GM21825 (cell line): Measurements from ENCODE around the gene KPNA3.
"Not testable (repeated sequence)": the region's sequence is repeated elsewhere in the genome, so short reads cannot be mapped to it uniquely, and the experiment has no call there.

ENCODE experiments used
- ATAC-seq: cut with Tn5 transposase; IDR thresholded peaks from one replicate; pipeline ENCODE4 v1.9.1; 2021; ENCODE audit warnings: mild to moderate bottlenecking, moderate library complexity; ENCODE audit not compliant: unreplicated experiment

Gene KPNA3

GRCh38 chr13:49810567-49811526 is 18.4 kb upstream of the KPNA3 start:
- no peak for ATAC-seq

DNA sequence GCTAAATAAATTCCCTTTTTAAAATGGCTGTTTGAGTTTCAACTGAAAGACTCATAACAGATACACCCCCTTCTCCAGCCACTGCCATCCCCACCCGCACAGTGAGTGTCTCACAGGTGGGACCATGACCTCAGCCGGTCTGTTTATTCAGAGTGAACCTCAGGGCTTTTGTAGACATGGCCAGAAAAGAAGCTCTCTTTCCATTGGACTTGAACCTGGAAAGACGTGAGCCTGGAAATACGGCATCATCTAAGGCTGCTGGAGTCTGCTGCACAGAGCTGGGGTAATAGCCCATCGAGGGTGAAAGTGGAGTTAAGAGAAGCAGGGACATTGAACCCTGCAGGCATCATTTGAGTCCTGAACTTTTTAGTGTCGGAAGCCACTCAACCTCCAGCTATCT is 15.2 kb upstream of the KPNA3 start:
- no peak for ATAC-seq

DNA sequence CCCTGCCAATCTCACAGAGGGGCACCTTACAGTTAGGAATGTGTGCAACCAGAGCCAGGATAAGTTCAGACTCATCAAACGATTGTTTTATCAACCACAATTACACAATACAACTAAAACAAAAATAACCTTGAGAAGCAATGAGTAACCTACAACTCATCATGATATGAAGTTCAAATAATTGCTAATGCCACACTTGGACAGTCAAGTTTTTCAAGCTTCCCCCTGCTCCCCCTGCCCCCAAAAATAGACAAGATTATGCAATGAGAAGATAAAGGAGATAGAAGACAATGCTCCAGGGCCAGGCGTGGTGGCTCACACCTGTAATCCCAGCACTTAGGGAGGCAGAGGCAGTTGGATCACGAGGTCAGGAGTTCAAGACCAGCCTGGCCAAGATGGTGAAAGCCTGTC is 13.6 kb upstream of the KPNA3 start:
- ATAC-seq = no peak

DNA sequence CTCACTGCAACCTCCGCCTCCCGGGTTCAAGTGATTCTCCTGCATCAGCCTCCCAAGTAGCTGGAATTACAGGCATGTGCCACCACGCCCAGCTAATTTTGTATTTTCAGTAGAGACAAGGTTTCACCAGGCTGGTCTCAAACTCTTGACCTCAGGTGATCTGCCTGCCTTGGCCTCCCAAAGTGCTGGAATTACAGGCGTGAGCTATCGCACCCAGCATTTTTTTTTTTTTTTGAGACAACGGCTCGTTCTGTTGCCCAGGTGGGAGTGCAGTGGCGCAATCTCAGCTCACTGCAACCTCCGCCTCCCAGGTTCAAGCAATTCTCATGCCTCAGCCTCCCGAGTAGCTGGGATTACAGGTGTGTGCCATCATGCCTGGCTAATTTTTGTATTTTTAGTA is 10.6 kb upstream of the KPNA3 start:
- ATAC-seq = not testable (repeated sequence)

- no peak for ATAC-seq
These were observed 9.9 kb upstream of the KPNA3 start for GRCh38 chr13:49802426-49802825.

DNA sequence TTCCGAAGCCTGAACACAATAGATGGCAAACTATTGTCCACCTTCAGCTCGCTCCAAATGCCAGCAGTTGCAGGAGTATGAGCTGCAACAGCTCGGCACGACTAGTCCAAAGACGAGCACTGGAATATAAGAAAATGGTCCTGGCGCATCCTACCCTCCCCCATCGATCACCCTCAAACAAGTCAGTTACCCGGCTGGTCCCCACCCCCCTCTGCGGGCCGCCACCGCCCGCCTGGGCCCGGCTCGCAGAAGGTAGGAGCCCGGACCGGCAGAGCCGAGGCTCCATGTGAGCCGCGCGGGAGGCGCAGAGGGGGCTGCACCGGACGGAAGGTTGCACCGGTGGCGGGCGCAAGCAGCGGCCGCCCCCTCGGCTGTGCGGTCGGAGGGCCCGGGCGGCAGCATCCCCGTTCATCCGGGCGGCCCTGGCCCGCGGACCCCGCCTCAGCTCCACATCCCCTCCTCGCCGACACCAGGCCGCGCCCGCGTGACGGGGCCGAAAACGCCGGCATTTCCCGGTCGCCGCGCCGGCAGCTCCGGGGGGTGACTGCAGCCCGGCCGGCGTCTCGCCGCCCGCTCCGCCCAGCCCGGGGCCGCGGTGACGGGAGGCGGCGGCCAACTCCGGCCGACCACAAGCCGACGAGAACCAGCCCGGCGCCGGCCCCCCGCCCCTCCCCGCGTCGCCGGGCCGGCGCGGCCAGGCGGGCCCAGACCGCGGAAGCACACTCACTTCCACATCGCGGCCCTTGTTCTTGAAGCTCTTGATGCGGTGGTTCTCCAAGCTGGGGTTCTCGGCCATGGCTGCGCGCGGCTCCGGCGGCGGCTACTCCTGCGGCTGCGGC is 552 bp downstream of the KPNA3 start:
- ATAC-seq = peak; percentile 20

DNA sequence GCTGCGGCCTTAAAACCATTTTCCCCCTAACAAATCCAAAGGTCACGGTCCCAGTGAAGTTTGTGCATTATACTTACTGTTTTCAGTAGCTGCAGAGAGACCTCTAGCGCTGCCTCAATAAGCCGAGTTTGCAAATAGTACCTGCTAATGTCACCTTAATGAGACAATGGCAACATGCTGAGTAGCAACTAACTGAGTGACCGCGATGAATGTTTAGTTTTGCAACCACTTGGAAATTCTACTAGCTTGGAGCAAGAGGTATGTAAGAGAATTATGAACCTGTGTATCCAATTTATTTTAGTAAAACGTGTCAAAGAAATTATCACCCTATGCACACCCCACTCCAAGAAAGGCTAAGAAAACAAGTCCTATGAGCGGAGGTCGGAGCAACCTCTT is 1.2 kb downstream of the KPNA3 start:
- ATAC-seq = no peak

DNA sequence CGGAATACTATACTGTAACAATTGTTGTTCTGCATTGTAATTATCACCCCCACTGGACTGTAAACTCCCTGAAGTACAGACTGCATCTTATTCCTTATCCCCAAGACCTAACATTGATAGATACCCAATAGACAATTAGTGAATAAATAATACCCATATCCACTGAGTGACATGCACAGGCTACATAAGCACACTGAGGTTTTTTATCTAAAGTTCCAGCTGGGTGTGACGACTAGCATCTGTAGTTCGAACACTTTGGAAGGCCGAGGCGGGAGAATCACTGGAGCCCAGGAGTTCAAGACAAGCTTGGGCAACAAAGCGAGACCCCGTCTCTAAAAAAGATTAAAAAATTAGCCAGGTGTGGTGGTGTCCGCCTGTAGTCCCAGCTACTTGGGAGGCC is 2.5 kb downstream of the KPNA3 start:
- ATAC-seq = no peak

GRCh38 chr13:49786401-49787008 is 6.0 kb downstream of the KPNA3 start:
- no peak for ATAC-seq

DNA sequence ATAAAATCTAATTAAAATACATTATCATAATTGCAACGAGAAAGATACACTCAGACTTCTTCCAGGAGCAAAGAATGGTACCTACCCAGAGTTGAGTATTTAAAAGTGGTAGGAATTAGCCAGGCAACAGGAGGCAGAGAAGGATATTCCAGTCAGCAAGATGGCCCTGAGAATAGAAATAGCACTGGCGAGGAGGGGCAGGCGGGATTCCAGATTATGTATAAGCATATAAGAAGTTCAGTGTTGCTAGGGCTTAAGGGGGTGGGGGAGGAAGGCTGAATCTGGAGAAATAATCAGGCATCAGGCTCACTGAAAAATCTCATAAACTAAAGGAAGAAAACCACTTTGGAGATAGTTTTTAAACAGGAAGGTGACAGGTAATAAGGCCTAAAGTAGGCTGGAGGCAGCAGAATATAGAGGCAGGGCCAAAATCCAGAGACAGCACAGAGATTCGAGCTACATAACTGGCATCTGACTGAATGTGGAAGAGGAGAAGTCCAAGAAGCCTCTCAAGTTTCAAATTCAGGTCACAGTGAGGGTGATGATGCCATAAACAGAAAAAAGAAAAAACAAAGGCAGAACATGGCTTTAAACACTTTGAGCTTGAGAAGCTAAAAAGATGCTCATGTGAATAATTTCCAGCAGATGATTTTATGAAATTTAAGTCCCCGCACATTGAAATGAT is 7.5 kb downstream of the KPNA3 start:
- no peak for ATAC-seq

DNA sequence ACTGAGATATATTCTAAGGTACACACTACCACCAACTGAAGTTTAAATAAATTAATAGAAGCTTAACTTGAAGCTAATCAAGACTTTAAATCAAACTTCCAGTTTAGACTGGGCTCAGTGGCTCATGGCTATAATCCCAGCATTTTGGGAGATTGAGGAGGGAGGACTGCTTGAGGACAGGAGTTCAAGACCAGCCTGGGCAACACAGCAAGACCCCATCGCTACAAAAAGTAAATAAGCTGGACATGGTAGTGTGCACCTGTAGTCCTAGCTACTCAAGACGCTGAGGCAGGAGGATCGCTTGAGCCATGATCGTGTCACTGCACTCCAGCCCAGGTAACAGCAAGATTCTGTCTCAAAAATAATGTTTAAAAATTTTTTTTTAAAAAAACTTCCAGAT is 8.6 kb downstream of the KPNA3 start:
- ATAC-seq = no peak

GRCh38 chr13:49782784-49783183 is 9.7 kb downstream of the KPNA3 start:
- ATAC-seq = no peak

DNA sequence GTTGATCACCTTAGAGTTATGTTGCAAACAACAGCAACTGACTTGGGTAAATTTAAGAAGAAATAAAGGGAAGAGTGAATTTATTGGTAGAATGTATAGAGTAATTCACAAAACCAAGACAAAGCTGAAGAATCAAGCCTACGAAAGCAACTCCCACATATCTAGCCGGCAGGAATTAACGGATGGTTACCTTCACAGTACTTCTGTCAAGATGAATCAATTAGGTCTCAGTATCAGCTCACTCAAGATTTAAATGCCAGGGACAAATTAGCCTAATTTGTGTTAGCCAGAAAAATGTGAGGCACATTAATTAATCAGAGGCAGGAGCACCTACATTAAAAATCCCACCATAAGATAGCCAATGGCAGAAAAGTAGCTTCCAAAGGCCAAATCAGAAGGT is 10.7 kb downstream of the KPNA3 start:
- ATAC-seq = no peak

DNA sequence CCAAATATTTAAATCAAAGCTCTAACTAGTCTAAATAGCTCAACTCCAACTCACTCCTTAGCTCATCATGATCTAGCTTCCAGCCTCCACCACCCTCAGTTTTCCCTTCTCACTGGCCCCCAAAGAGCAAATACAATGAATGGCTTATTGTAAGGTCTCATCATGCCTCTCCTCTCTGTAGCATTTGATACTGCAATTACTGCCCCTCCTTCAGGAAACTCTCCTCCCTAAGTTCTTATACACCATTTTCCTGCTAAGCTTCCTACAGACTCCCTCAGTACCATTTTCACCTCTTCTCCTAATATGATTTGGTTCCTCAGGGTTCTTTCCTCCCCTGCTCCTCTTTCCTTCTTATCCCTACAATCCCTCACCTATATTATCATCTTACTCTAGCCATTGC is 12.8 kb downstream of the KPNA3 start:
- no peak for ATAC-seq

GRCh38 chr13:49777746-49778614 is 14.5 kb downstream of the KPNA3 start:
- ATAC-seq = no peak

DNA sequence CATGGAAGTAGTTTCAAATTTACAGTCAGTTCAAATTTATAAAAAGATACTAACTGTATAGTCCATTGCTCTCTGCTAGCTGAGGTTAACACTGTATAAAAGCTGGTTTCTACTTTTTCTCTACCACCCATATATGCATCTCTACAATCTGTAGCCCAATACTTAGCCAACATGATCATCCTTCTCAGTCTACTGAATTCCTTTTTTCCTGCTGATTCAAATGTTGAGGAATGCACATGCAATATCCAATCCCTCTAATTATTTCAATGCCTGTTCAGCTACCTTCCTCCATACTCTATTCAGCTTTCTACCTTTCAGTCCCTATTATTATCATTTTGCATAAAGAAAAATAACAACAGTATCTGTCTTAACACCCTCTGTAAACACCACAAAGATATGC is 15.6 kb downstream of the KPNA3 start:
- ATAC-seq = no peak

- ATAC-seq = no peak
These were observed 18.0 kb downstream of the KPNA3 start for GRCh38 chr13:49774376-49775005.

GRCh38 chr13:49772828-49773227 is 19.7 kb downstream of the KPNA3 start:
- no peak for ATAC-seq

- ATAC-seq = not testable (repeated sequence)
These were observed 30.7 kb downstream of the KPNA3 start for GRCh38 chr13:49761811-49762210.
